Stimulated activated CD4-positive, alpha-beta T cell treated with anti-CD3 and anti-CD28 coated beads, TNF-alpha, amount 100 ng/mL, for 4 hours (primary cell): ENCODE measurements around the gene HSPA9.

Experiments
- DNase-seq, 3 experiments: peaks; one replicate each; pipeline ENCODE4 v3.0.0-alpha.2; 2020; ENCODE audit warnings: low read depth in 3 of 3

Gene HSPA9

GRCh38 chr5:138575194-138576015 is at the start of gene HSPA9:
HSPA9 (minus strand) TSS chr5:138575401; CDS start chr5:138575318, 83 bp downstream.
- peak; percentile 89 to 95 (median 92) for DNase-seq

DNA sequence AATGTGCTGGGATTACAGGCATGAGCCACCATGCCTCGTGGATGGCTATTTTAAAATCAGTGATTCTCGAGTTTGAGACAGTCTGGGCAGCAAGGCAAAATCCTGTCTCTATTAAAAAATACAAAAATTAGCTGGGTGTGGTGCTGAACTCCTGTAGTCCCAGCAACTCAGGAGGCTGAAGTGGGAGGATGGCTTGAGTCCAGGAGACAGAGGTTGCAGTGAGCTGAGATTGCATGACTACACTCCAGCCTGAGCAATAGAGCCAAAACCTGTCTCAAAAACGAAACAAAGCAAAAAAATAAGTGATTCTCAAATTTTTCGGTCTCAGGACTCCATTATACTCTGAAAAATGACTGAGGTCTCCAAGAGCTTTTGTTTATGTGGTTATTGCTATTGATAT is 47.9 kb upstream of the HSPA9 start:
- DNase-seq, result no peak

- no peak for DNase-seq
Observed at GRCh38 chr5:138622051-138622450, 46.9 kb upstream of the HSPA9 start.

DNA sequence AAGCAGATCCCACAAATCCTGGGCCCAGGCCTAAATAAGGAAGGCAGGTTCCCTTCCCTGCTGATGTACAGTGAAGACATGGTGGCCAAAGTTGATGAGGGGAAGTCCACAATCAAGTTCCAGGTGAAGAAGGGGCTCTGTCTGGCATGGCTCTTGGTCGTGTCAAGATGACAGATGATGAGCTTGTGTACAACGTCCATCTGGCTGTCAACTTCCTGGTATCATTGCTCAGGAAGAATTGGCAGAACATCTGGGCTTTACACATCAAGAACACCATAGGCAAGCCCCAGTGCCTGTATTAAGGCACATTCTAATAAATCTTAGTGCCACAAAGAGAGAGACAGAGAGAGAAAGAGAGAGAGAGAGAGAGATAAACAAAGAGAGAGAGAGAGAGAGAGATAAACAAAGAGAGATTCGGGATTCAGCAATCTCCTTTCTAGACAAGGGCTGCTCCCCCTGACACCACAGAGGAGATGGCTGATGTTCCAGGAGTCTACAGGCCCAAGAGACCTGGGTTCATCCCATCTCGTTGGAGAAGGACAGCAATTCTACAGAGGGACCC is 45.5 kb upstream of the HSPA9 start:
- no peak for DNase-seq

DNA sequence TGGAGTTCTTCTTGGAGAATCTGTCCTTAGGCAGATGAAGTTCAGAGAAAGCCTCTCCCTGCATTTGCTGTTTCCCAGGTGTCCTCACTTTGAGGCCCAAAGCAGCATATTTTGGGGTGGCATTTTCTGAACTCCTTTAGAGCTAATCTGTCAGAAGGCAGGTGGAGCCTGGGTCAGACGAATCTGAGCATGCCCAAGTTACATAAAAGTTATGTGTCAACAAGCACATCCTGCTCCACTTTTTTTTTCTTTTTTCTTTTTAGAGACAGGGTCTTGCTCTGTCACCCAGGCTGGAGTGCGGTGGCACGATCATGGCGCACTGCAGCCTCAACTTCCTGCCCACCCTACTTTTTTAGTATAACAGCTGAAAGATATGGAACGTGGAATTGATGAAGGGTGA is 41.3 kb upstream of the HSPA9 start:
- no peak for DNase-seq

- DNase-seq, result no peak
Observed at GRCh38 chr5:138615461-138615860, 40.3 kb upstream of the HSPA9 start.

GRCh38 chr5:138611678-138612218 is 36.5 kb upstream of the HSPA9 start:
- DNase-seq, result no peak

GRCh38 chr5:138610918-138611677 is 35.9 kb upstream of the HSPA9 start:
- no peak for DNase-seq

DNA sequence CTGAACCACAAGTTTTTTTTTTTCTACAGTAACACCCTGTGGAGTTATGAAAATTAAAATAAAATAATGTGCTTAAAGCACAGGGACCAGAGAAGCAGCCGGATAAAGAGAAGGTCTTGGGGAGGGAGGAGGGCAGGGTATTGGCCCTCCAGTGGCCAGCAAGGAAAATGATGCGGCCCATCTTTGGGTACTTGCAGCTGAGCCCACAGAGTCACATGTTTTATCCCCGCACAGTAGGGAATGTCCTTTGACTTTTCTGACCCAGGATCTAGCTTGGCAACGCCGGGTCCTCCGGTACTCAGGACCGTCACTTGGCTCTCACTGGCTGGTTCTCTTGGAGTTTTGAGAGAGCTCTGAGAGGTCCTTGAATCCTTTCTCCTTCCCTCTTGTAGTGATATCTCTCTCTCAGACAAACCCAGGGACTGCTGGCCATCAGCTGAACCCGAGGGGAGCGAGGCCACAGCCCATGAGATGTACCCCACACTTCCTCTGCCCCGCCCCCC is 35.3 kb upstream of the HSPA9 start:
- no peak for DNase-seq

DNA sequence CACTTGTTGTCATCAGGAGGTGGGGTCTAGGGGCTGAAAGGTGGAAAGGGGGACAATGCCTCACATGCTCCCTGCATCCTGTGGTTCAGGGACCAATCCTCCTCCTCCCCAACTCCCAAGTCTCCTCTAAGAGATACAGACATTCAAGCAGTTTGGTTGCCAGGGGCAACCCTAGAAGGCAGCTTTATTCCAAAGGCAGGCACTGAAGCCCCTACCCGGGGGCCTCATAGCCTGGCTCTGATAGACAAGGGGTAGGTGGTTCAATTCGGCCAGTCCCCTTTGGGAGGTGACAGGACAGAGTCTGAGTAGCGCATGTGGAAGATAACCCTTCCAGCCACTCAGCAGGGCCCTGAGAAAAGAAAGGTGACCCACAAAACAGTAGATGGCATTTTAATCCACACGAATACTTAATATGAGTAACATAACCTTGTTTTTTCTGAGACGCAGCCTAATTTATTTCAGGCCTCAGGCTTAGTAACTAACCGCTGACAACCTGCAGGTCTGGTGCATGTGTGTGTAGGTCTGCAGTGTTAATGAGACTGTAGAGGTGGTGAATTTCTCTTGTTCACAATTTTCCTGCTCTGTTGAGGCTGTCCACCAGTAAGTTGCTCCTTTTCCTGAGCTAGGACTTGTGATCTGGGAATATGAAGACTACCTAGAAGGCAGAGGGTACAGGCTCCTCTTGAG is 31.3 kb upstream of the HSPA9 start:
- DNase-seq, result no peak

- DNase-seq, result no peak
Observed at GRCh38 chr5:138605254-138605972, 30.2 kb upstream of the HSPA9 start.

GRCh38 chr5:138604176-138604785 is 29.1 kb upstream of the HSPA9 start:
- DNase-seq, result no peak

DNA sequence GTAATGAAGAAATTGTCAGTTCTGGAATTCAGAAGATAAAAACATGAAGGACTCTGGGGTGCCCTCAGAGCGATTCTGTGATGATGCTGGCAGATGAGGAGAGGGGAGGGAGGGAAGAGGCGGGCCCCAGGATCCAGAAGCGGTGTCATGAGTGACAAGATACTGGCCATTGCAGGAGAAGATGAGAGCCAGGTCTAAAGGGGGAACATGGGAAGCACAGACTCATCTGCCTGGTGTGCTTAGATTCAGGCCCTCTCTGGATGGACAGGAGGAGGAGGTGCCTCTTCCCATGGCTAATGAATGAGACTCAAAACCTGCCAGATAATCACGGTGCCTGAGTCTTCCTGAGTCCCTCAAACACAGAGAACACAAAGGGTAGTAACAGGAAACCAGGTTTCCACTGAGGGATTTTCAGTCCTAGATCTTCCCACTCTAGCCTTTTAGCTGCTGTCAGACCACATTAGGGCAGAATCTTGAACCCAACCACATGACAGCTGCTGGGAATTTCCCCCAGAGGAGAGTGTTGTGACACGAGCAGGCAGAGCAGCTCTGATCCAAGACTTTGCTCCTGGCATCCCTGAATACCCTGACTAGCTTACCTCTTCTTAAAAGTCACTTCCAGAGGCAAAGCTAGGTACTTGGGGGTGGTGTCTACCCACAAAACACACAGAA is 28.2 kb upstream of the HSPA9 start:
- DNase-seq, result no peak

- DNase-seq, result no peak
Observed at GRCh38 chr5:138602371-138603000, 27.3 kb upstream of the HSPA9 start.

GRCh38 chr5:138601444-138601843 is 26.2 kb upstream of the HSPA9 start:
- DNase-seq, result no peak

DNA sequence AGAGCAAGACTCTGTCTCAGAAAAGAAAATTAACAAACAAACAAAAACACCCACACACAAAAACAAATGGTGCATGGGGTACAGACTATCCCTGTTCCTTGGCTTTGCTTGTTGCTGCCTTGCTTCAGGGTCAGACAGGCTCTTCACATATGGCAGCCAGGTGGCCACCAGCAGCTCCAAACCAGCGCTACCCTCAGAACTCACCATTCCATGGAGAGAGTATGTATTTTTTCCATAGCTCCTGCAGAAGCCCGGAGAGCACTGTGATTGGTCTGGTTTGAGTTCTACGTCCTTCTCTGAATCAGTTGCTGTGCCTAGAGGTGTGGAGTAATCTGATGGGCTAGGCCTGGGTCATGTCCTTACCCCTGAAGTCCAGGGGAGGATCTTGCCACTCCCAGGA is 25.2 kb upstream of the HSPA9 start:
- no peak for DNase-seq

GRCh38 chr5:138597661-138598400 is 22.6 kb upstream of the HSPA9 start:
- no peak for DNase-seq

- DNase-seq, result no peak
Observed at GRCh38 chr5:138596105-138596881, 21.1 kb upstream of the HSPA9 start.
